Ascending aorta (tissue), 2 donors: ENCODE results near the gene PKD1. TPM values are rescaled to one million over a fixed set of nuclear protein-coding genes. Genes with fewer than 3 reads are reported as not detected.

ENCODE experiments used
- DNase-seq, 2 donors: peaks; one replicate each; pipeline ENCODE4 v3.0.0-alpha.2; 2019; ENCODE audit warnings: low spot score in 2 of 2
- H3K27ac ChIP-seq, 2 donors: fragments of 200-600 bp; sonication (generic); one replicate each; pipeline ENCODE4 v1.5.1; 2016 to 2017; ENCODE audit warnings: mild to moderate bottlenecking in 1 of 2
- H3K27me3 ChIP-seq: fragments of 200-600 bp; sonication (generic); one replicate; pipeline ENCODE4 v1.5.1; 2017
- H3K36me3 ChIP-seq, 2 donors: fragments of 200-600 bp; sonication (generic); one replicate each; pipeline ENCODE4 v1.5.1; 2016
- H3K4me1 ChIP-seq, 2 donors: fragments of 200-600 bp; sonication (generic); one replicate each; pipeline ENCODE4 v1.5.1; 2016 to 2017; ENCODE audit warnings: mild to moderate bottlenecking in 1 of 2
- H3K4me3 ChIP-seq, 2 donors: fragments of 200-600 bp; sonication (generic); one replicate each; pipeline ENCODE4 v1.5.1; 2016 to 2017; ENCODE audit warnings: mild to moderate bottlenecking in 1 of 2
- H3K9me3 ChIP-seq, 2 donors: fragments of 200-600 bp; sonication (generic); one replicate each; pipeline ENCODE4 v1.5.1; 2016
- CTCF ChIP-seq, 3 experiments: fragments of 200-600 bp in 2 of 3; fragments of 450-650 bp in 1 of 3; sonication (generic) in 2 of 3; IDR thresholded peaks; one replicate each; pipeline ENCODE4 v1.5.1; 2016 to 2019; ENCODE audit warnings: antibody characterized with exemption in 3 of 3, mild to moderate bottlenecking in 1 of 3, moderate library complexity in 1 of 3
- intact Hi-C: fragments of 100-400 bp; cut with DNase I; formaldehyde crosslinking; loops from one replicate; pipeline ENCODE4 v1.15.1; 2023
- total RNA-seq: library from RNA; depleted of rRNA; stranded (reverse); fragments of >200 nt; gene quantifications from one replicate; pipeline ENCODE4 v1.1.0, GENCODE V29; 2016

Gene PKD1
- total RNA-seq, 1 donor from 2014 or later = 551 TPM

- Histone ChIP-seq H3K27me3 (no peaks in the 10 kb centered on the region), H3K4me1 (no peaks in the 10 kb centered on the region), H3K27ac (no peak overlapping the region), H3K36me3 (peaks cover 87 to 91% of the 10 kb centered on the region in 2 donors), H3K4me3 (no peak overlapping the region), H3K9me3 (no peaks in the 10 kb centered on the region)
- TF ChIP-seq CTCF (IDR thresholded peaks at IDR 0.05) = no peak
- intact Hi-C loops = no loop called here
- no peak for DNase-seq
Observed at GRCh38 chr16:2095918-2096582, 39.6 kb downstream of the PKD1 start.

- H3K27ac ChIP-seq = no peak overlapping the region
- no peak overlapping the region for H3K4me3 ChIP-seq
- intact Hi-C loops = no loop called here
- no peaks in the 10 kb centered on the region for H3K9me3 ChIP-seq
- H3K36me3 ChIP-seq = peaks cover 86 to 91% of the 10 kb centered on the region in 2 donors
- no peaks in the 10 kb centered on the region for H3K27me3 ChIP-seq
- H3K4me1 ChIP-seq = no peaks in the 10 kb centered on the region
- no peak for DNase-seq
- no peak for TF ChIP-seq CTCF (IDR thresholded peaks at IDR 0.05)
Observed at GRCh38 chr16:2095315-2095853, 40.3 kb downstream of the PKD1 start.

GRCh38 chr16:2093793-2094192 lies 41.9 kb downstream of the PKD1 start:
- no peaks in the 10 kb centered on the region for H3K27me3 ChIP-seq
- intact Hi-C loops = no loop called here
- H3K9me3 ChIP-seq = no peaks in the 10 kb centered on the region
- peaks cover 87 to 91% of the 10 kb centered on the region in 2 donors for H3K36me3 ChIP-seq
- no peak for TF ChIP-seq CTCF (IDR thresholded peaks at IDR 0.05)
- no peak overlapping the region for H3K4me3 ChIP-seq
- no peaks in the 10 kb centered on the region for H3K4me1 ChIP-seq
- H3K27ac ChIP-seq = no peak overlapping the region
- no peak for DNase-seq

GRCh38 chr16:2092866-2093265 lies 42.8 kb downstream of the PKD1 start:
- intact Hi-C loops = no loop called here
- Histone ChIP-seq H3K27me3 (no peaks in the 10 kb centered on the region), H3K27ac (no peak overlapping the region), H3K36me3 (peaks cover 96% of the 10 kb centered on the region in 2 donors), H3K4me3 (no peak overlapping the region), H3K4me1 (no peaks in the 10 kb centered on the region), H3K9me3 (no peaks in the 10 kb centered on the region)
- DNase-seq = no peak
- TF ChIP-seq CTCF (IDR thresholded peaks at IDR 0.05) = no peak

- no peak for TF ChIP-seq CTCF (IDR thresholded peaks at IDR 0.05)
Observed at GRCh38 chr16:2092256-2092620, 43.5 kb downstream of the PKD1 start.

More at GRCh38 chr16:2092256-2092620, 43.5 kb downstream of the PKD1 start:
- H3K4me3 ChIP-seq = no peak overlapping the region
- no peak for DNase-seq
- H3K27ac ChIP-seq = no peak overlapping the region
- intact Hi-C loops = no loop called here
- H3K4me1 ChIP-seq = no peaks in the 10 kb centered on the region
- peaks cover 89 to 95% of the 10 kb centered on the region in 2 donors for H3K36me3 ChIP-seq
- no peaks in the 10 kb centered on the region for H3K27me3 ChIP-seq
- no peaks in the 10 kb centered on the region for H3K9me3 ChIP-seq
